Measurements from ENCODE around the gene MAGI3.
"Not testable (repeated sequence)": the region's sequence is repeated elsewhere in the genome, so short reads cannot be mapped to it uniquely, and the experiment has no call there.

Gene MAGI3

DNA sequence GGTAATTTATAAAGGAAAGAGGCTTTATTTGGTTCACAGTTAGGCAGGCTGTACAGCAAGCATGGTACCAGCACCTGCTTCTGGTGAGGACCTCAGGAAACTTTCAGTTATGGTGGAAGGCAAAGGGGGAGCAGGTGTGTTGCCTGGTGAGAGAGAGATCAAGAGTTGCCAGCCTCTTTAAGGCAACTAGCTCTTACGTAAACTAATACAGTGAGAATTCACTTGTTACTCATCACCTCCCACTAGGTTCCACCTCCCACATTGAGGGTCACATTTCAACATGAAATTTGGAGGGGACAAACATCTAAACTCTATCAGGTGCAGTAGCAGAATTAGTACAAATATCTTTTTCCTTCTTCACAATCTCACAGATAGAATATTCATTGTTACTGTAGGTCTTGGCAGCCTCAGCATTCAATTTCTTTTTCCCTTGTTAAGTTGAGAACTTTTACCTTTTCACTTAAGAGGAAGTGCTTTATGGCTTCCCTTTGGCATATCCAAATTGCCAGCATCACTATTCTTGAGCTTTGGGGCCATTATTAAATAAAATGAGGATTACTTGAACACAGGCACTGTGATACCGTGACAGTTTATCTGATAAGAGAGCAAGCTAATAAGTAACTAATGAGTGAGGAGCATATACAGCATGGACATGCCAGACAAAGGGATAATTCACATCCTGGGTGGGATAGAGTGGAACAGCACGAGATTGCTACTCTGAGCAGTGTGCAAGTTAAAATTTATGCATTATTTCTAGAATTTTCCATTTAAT lies 48.4 kb downstream of the MAGI3 start:
- DNase-seq (ENCODE audit: extremely low read depth in 1 of 2, low read depth in 1 of 2): no peak

GRCh38 chr1:113439277-113439670 lies 49.0 kb downstream of the MAGI3 start:
- DNase-seq (ENCODE audit: extremely low read depth in 1 of 2, low read depth in 1 of 2): no peak

- DNase-seq (ENCODE audit: extremely low read depth in 1 of 2, low read depth in 1 of 2): no peak
Measured at GRCh38 chr1:113442131-113442530, 51.8 kb downstream of the MAGI3 start.

DNA sequence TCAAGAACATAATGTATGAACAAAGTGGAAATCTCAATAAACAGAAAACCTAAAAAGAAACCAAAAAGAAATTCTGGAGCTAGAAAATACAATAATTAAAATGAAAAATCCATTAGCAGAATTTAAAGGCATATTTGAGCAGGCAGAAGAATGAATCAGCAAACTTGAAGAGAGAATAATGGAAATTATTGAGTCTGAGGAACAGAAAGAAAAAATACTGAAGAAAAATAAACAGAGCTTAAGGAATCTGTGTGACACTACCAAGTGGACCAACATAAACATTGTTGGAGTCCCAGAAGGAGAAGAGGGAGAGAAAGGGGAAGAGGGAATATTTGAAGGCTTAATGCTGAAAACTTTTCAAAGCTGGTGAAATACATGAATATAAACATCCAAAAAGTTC lies 54.5 kb downstream of the MAGI3 start:
- DNase-seq (ENCODE audit: extremely low read depth in 1 of 2, low read depth in 1 of 2): no peak

- no peak for DNase-seq (ENCODE audit: extremely low read depth in 1 of 2, low read depth in 1 of 2)
Measured at GRCh38 chr1:113451710-113452109, 61.4 kb downstream of the MAGI3 start.

GRCh38 chr1:113452921-113453770 lies 62.8 kb downstream of the MAGI3 start:
- no peak for DNase-seq (ENCODE audit: extremely low read depth in 1 of 2, low read depth in 1 of 2)

DNA sequence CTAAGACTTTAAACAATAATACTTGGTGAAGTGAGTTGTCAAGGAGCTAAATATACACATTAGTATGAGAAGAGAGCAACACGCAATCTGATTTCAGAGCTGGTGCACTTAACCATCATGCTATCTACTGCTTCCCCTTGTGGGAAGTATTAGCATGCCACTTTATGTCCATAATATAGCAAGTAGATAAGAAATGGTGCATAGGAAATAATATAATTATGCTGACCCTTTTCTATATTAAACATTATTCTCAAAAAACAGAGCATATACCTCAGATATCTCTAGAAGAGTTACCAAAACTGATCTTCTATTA lies 63.4 kb downstream of the MAGI3 start:
- no peak for DNase-seq (ENCODE audit: extremely low read depth in 1 of 2, low read depth in 1 of 2)

DNA sequence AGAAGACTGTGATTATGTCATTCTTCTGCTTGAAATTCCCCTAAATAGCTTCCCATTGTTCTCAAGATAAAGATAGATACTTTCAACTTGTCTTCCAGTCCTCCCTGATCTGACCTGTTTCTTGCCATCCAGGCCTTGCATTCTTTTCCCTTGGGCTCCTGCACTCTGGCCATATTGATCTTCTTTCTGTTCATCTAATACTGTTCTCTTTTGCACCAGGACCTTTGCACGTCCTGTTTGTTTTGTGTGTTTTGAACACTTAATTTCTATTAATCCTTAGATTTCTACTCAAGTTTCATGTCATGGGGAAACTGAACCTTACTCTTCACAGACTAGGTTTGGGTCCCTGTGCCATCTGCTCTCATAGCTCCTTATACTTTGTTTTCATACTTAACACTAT lies 65.1 kb downstream of the MAGI3 start:
- no peak for DNase-seq (ENCODE audit: extremely low read depth in 1 of 2, low read depth in 1 of 2)

DNA sequence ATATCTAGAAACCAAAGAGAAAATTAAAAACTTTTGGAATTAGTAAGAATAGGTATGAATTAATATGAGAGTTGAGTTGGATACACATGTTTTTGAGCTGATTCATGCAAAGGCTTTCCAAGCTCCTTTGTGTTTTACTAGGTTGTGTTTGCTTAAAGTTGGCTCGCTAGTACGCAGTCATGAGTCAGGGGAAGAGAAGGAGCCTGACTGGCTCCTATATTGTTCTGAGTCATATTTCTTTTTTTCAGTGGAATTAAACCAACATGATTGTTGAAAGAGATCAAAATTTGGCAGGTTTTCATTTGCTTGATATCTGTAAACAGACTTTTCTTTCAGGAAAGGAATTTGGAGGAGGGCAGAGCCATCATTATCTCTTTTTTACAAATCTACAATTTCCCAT lies 66.7 kb downstream of the MAGI3 start:
- no peak for DNase-seq (ENCODE audit: extremely low read depth in 1 of 2, low read depth in 1 of 2)

DNA sequence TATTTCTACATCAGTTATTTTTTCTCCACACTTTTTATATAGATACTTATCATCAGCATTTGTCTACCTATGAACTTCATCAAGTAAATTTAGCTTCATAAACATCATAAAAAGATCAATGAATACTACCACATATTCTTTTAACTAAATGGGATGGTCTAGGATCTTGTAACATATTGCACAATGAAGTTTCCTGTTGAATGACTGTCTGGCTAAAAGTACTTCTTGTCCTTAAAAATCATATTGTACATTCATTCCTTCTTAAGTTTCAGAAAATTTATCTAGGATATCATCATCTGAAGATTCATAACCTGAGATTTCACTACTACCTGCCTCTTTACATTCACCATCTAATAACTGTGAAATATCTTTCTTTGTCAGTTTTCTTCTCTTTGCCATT lies 69.0 kb downstream of the MAGI3 start:
- DNase-seq (ENCODE audit: extremely low read depth in 1 of 2, low read depth in 1 of 2): no peak

DNA sequence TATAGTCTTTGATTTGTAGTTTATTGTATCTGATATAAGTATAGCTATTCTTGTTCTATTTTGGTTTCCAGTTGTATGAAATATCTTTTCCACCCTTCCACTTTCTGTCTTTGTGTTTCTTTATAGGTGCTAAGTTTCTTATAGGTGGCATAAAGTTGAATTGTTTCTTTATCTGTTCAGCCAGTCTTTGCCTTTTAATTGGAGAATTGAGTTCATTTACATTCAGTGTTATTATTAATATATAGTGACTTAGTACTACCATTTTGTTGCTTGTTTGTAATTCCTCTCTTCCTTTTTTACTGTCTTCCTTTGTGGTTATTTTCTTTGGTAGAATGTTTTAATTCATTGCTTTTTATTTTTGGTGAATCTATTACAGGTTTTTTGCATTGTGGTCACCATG lies 77.7 kb downstream of the MAGI3 start:
- no peak for DNase-seq (ENCODE audit: extremely low read depth in 1 of 2, low read depth in 1 of 2)

DNA sequence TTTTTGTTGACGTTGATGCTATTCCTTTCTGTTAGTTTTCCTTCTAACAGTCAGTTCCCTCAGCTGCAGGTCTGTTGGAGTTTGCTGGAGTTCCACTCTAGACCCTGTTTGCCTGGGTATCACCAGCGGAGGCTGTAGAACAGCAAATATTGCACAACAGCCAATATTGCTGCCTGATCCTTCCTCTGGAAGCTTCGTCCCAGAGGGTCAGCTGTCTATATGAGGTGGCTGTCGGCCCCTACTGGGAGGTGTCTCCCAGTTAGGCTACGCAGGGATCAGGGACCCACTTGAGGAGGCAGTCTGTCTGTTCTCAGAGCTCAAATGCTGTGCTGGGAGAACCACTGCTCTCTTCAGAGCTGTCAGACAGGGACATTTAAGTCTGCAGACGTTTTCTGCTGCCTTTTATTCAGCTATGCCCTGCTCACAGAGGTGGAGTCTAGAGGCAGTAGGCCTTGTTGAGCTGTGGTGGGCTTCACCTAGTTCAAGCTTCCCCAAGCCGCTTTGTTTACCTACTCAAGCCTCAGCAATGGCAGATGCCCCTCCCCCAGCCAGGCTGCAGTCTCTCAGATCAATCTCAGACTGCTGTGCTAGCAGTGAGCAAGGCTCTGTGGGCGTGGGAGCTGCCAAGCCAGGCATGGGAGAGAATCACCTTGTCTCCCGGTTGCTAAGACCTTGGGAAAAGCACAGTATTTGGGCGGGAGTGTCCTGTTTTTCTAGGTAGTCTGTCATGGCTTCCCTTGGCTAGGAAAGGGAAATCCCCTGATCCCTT lies 88.3 kb downstream of the MAGI3 start:
- not testable (repeated sequence) for DNase-seq (ENCODE audit: extremely low read depth in 1 of 2, low read depth in 1 of 2)

DNA sequence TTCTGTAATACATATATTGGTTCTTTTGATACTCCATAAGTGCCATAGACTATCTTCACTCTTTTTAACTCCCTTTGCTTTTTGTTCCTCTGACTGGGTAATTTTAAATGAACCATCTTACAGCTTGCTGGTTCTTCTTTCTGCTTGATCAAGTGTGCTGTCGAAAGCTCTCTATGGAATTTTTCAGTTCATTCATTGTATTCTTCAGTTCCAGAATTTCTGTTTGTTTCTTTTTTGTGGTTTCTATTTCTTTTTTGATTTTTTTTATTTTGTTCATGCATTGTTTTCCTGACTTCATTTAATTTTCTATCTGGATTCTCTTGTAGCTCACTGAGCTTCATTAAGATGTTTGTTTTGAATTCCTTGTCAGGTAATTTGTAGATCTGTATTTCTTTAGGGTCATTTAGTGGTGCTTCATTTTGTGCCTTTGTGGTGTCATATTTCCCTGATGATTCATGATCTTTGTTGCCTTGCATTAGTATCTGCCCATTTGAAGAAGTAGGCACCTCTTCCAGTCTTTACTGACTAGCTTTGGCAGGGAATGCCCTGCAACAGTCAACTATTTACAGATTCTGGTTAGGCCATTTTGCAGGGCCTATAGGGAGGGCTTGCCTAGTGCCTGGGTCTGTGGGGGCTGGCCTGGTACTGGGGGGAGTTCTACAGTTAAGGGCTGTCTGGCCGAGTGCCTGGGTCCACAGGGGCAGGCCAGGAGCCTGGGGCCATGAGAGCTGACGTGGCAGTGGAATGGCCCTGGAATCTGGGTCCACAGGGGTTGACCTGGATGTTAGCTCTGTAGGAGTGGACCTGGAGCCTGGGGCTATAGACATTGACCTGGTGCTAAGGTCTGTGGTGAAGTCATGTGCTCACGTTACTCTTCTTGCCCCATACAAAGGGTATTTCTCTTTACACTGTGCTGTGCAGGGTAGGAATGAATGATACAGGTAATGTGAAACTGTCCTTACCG lies 89.7 kb downstream of the MAGI3 start:
- no peak for DNase-seq (ENCODE audit: extremely low read depth in 1 of 2, low read depth in 1 of 2)

- DNase-seq (ENCODE audit: extremely low read depth in 1 of 2, low read depth in 1 of 2): not testable (repeated sequence)
Measured at GRCh38 chr1:113485131-113485530, 94.8 kb downstream of the MAGI3 start.

DNA sequence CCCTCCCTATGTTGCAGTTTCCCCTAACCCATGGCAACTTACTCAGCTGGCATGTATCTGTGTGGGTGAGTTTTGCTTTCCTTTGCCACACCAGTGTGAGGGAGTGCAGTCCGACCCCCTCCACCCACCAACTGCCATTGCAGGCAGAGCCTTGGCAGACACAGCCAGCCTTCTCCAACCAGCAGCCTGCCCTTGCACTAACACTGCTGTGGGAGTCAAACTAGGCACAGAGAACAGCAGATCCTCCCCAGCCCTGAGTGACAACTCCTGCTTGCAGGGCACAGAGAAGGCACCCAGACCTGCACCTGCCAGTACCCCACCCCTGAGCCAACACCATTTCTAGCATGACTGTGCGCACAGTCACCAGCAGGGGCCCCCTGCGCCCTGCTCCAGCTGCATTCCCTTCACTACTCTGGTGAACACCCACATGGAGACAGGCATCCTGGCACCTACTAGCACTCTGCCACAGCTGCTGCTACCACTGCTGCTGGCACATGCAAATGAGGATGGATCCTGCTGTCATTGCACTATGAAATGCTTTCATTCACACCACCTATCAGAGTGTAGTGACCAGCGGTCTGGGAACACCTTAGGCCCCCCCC lies 98.4 kb downstream of the MAGI3 start:
- no peak for DNase-seq (ENCODE audit: extremely low read depth in 1 of 2, low read depth in 1 of 2)

- DNase-seq (ENCODE audit: extremely low read depth in 1 of 2, low read depth in 1 of 2): no peak
Measured at GRCh38 chr1:113490384-113490783, 100.1 kb downstream of the MAGI3 start.

GRCh38 chr1:113493533-113493932 lies 103.2 kb downstream of the MAGI3 start:
- no peak for DNase-seq (ENCODE audit: extremely low read depth in 1 of 2, low read depth in 1 of 2)

GRCh38 chr1:113505357-113505756 lies 115.0 kb downstream of the MAGI3 start:
- DNase-seq (ENCODE audit: extremely low read depth in 1 of 2, low read depth in 1 of 2): no peak

DNA sequence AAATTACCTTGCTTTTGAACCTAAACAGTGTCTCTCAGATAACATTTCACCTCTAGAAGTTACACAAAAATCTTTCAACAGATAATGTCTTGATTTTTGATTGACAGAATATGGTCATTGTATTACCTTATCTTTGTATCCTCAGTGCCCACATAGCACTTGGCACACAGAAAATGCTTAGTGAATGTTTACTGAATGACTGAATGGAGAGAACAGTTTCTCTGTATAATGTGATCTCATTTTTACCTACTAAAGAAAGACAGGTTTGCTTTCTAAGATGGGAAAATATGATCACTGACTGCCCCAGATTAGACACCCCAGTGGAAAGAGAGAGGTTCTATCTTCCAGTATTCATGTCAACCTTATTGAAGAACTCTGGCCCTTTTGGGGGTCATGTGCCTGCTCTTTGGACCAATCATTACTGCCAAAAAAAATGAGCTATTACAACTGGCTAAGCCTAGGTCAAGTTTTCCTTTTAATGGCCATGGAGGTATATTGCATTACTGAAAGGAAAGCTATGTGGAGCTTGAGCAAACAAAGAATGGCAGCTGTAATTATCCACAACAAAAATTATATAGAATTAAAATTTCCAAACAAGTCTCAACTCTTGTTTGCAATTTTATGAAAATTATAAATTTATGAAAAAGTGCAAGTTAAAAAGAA lies 117.4 kb downstream of the MAGI3 start:
- no peak for DNase-seq (ENCODE audit: extremely low read depth in 1 of 2, low read depth in 1 of 2)

Data from stimulated activated CD8-positive, alpha-beta memory T cell treated with anti-CD3 and anti-CD28 coated beads, Interleukin-7, amount 100 ng/mL, for 48 hours (primary cell).